ENCODE data around the gene ZBTB38.

DNA sequence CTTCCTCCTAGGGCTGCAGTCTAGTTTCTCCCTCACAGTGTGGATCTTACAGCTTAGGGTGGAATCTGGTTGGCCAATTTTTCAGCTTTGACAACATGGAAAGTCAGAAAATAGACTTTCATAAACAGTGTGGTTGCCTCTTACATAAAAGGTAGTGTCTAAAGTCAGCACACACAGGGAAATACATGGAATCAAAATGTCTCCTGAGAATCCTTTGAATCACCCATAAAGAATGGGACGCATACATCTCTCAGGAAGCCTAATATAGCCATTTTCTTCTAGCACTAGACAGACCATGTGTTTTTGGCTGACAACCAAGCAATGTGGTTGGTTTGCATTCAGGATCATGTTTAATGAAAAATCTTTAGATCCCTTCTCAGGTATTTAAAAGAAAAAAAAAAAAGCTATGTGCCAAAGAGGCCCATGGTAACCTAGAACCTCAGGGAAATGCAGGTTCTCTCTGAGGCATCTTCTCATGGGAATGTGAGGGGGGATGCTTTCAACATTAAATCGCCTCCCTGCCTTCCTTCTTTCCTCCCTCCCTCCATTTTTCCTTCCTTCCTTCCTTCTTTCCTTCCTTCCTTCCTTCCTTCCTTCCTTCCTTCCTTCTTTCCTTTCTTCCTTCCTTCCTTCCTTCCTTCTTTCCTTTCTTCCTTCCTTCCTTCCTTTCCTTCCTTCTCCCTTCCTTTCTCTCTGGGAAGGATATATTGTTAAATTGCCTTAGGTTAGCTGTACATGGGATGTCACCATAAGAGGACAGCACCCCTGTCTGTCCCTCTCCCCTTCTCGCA is 34.3 kb upstream of the ZBTB38 start:
- TF ChIP-seq SUZ12 (IDR thresholded peaks at IDR 0.05; ENCODE audit: extremely low read depth, insufficient read depth, insufficient read length) = no peak
- TF ChIP-seq ZNF274 (IDR thresholded peaks at IDR 0.05; ENCODE audit: low read depth, low read length) = no peak
- TF ChIP-seq YY1 (IDR thresholded peaks at IDR 0.05; ENCODE audit: insufficient read depth, insufficient read length) = no peak
